SHP77 (cell line): ENCODE data around the gene RAC2.
"Not testable (repeated sequence)": the region's sequence is repeated elsewhere in the genome, so short reads cannot be mapped to it uniquely, and the experiment has no call there.

Source experiments
- DNase-seq, 2 experiments: peaks; one replicate each; lab custom pipeline; 2025; lab: John Stamatoyannopoulos, UW

RAC2 gene

DNA sequence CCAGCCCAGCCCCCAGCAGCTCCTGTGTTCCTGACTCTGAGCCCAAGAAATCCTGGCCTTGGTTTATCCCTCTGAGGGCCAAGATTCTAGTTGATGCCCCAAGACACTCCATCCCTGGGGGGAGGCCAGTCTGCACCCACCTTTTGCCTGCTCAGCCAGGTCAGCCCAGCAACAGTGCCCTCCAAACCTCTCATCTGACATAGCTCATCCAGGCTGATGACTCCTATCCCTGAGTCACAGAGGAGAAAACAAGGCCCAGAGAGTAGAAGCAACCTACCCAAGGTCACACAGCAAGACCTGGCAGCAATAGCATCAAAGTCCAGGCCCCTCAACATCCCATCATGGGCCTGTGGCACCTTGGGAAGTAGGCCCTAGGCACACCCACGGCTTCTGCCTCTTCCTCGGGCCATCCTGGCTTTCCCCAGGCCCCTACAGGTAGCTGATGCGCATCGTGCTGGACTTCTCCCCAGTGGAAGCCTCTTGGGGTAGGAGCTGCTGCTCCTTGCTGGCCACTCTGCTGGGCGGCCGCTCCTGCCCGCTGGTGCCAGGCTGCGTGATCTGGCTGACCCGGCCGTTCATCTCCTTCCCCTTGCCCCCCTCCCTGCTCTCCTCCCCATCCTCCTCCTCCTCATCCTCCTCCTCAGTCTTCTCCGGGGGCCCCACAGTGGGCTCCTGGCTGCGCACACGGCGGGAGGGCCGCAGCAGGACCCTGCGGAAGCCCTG, 37.8 kb downstream of the RAC2 start:
- DNase-seq, result no peak

- no peak for DNase-seq
Measured at GRCh38 chr22:37205046-37205445, 39.0 kb downstream of the RAC2 start.

- DNase-seq, result no peak
Measured at GRCh38 chr22:37204045-37204655, 39.9 kb downstream of the RAC2 start.

DNA sequence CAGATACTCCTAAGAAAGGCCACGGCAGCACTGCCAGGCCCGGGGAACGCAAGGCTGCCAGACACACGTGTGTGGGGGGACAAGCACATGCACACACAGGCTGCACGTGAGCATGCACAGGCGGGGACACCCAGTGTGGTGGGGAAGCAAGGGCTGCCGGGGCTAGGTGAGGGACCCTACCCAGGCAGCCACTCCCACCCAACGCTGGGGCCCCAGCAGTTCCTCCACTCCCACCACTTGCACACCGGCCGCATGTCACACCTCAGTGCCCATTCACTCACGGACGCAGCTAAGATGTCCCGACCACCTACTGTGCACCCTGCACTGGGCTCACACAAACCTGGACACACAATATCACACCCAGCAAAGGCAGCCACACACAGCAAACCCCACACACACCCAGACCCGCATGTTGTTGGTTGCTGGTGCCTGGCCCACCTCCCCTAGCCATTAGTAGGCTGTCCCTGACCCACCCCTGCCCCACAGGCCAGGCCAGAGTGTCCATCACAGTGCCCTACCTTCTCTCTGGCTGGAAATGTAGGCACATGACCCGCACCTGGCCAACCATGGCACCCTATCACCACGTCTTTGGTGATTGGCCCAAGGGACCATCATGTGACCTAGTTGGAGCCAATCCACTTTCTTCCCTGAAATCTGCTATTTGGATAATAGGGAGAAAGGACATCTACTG, 40.6 kb downstream of the RAC2 start:
- no peak for DNase-seq

GRCh38 chr22:37202716-37203115, 41.4 kb downstream of the RAC2 start:
- no peak for DNase-seq

GRCh38 chr22:37202001-37202555, 42.0 kb downstream of the RAC2 start:
- no peak for DNase-seq

GRCh38 chr22:37201443-37201820, 42.6 kb downstream of the RAC2 start:
- not testable (repeated sequence) for DNase-seq

- peak in 1 of 2 experiments; percentile 52 for DNase-seq
Measured at GRCh38 chr22:37199760-37200108, 44.3 kb downstream of the RAC2 start.

DNA sequence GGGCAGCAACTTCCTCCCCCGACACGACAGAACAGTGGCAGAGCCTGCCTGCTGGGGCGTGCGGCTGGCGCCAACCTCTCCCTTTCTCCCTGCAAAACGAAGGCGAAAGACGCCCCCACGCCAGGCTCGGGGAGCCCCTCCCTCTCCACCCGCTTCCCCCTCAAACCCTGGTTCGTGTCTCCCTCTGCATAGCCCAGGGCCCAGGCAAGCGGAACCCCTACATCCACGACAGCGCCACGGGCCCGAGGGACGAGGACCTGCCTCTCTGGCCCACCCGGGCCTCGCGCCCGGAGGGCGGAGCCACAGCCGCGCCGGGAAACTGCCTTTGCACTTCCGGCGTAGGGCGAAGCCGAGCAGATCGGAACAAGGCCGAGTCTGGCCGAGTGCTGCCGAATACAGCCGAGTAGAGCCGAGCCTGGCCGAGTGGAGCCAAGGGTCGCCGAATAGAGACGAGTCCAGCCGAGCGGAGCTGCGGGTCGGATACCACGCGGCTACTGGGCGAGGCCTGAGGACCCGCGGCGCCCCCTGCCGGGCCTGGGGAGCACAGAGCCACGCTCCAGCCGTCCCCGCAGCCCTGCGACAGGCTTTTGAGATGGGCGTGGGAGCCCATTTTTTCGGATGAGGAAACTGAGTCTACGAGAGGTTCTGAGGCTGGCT, 44.8 kb downstream of the RAC2 start:
- DNase-seq, result peak; percentile 95 to 96

DNA sequence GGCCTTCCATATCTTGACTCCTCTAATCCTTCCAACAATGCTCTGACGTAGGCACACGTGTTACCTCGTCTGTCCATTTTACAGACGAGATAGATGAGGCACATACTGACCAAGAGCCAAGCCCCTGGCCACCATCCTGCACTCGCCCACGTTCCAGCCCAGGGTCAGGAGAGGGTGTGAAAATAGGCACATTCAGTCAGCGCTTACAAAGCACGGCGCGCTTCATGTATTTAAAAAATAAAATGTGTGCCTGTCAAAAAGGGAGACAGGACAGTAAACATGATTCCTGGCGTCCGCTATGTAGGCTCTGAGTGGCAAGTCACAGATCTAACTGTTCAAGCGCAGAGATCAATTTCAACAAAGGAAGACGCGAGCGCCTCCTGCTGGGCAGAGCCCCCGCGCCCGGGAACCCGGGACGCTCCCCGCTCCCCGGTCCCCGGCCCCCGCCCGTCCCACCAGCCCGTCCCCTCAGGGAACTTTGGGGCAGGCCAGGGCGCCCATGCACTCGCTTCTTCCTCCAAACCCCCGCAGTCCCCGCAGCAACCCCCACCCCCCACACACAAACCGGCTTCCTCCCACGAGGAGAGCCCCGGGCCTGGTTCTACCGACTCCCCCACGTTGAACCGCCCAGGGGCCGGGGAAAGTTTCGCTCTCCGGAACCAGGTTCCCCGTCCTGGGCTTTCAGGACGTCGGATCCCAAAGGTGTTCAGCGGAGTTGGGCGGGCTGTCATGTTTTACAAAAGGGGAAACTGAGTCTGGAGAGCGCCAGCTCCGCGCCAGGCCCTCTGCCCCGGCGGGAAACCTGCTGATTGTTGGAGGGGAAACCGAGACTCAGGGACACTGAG, 45.6 kb downstream of the RAC2 start:
- DNase-seq, result peak; percentile 49 to 60

DNA sequence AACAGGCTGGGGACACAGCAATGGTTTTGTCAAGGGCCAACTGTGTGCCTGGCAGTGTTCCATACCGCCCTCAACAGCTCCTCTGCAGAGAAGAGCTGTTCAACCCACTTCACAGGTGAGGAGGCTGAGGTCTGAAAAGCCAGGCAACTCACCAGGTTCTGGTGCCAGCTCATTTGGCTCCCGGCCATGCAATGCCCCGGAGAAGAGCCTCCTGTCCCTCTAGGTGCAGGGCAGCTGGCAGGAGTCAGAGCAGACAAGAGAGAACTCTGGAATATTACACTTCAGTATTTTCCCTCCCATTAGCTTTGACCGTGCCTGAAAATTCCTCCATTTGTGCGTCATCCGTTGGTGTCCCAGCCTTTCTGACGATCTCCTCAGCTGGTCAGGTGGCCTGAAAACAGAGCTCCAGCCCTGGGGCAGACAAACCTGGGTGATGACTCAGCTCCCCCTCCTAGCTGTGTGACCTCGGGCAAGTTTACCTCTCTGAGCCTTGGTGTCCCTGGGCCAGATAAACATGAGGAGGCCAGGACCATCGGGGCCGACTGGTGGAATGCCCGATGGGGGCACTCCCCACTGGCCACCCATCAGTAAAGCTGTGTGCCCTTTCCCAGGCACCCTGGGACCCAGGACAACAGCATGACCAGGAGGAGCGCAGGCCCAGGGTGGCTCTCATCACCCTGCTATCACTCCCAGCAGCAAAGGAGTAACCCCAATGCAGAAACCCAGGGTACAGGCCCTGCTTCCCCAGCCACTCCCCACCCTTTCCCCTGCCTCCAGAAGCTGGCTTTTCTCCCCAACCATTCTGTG, 46.4 kb downstream of the RAC2 start:
- DNase-seq, result no peak

GRCh38 chr22:37196539-37197450, 47.3 kb downstream of the RAC2 start:
- no peak for DNase-seq

DNA sequence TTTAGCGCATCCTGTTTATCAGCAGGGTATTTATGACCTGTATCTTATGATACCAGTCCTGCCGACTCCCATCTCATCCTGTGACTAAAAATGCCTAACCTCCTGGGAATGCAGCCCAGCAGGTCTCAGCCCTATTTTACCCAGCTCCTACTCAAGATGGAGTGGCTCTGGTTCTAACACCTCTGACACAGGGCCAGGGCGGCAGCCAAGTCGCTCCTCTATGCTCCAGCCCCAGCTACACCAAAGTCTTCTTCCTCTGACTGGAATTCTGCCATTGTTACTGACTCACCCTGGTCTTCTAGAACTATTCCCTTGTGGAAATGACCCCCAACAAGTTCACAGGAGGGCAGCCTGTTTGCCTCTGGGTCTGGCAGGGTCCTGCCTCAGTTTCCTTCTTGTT, 48.1 kb downstream of the RAC2 start:
- no peak for DNase-seq

DNA sequence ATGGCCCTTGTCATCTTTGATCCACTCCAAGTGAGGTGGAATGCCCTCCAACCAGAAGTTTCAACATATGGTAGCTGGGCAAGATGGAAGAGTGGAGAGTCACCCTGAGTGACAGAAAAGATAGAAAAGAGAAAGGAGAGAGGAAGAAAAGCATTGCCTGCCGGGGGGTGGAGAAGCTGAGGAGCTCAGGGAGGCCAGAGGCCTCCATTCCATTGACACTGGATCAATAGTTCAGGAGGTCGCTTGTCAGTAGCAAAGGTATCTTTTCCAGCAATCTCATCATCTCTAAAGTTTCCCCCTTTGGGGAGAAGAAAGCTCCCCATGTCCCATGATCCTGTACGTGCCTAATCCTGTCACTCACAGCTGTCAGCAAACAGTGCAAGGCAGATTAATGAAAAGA, 49.3 kb downstream of the RAC2 start:
- no peak for DNase-seq

- DNase-seq, result no peak
Measured at GRCh38 chr22:37193629-37194191, 50.4 kb downstream of the RAC2 start.

- no peak for DNase-seq
Measured at GRCh38 chr22:37192741-37193140, 51.3 kb downstream of the RAC2 start.

DNA sequence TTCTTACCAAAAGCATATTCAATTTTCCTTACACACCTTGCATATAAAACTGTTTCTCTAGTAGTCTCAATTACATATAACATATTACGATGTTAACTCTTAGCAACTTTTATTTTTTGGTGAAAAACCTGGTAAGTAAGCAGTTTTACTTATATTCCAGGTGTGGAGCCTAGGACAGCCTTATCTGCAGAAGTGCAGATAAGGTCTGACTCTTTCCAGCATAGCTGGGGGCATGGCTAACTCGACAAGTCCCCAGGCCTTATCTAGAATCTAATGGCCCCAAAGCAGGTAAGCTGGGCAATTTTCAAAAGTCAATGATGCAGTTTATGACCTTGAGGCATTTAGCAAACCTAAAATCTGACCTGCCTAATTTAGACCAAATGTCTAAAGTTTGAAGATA, 51.9 kb downstream of the RAC2 start:
- no peak for DNase-seq

GRCh38 chr22:37190262-37190780, 53.7 kb downstream of the RAC2 start:
- no peak for DNase-seq

GRCh38 chr22:37188901-37189466, 55.1 kb downstream of the RAC2 start:
- DNase-seq, result no peak
